Right lobe of liver (tissue), 6 donors: ENCODE measurements around the gene IL24. TPM values are rescaled to one million over a fixed set of nuclear protein-coding genes. Genes with fewer than 3 reads are reported as not detected.

Source experiments
- ATAC-seq, 4 donors: fragments of 200-7000 bp; cut with Tn5 transposase; one replicate each; pipeline ENCODE4 v1.9.1; 2020; ENCODE audit warnings: mild to moderate bottlenecking in 4 of 4, moderate library complexity in 4 of 4
- DNase-seq, 3 donors: peaks; one replicate each; pipeline ENCODE4 v3.0.0-alpha.2; 2020
- H3K27ac ChIP-seq, 3 donors: fragments of 200-600 bp; one replicate each; pipeline ENCODE4 v1.8.0; 2022
- H3K27me3 ChIP-seq, 2 donors: fragments of 200-600 bp; one replicate each; pipeline ENCODE4 v1.8.0; 2022
- H3K36me3 ChIP-seq, 4 donors: fragments of 200-600 bp; sonication (generic) in 1 of 4; one replicate each; pipeline versions ENCODE4 v1.5.1 to v1.8.0; 2017 to 2022; ENCODE audit warnings: control low read depth in 1 of 4
- H3K4me1 ChIP-seq, 4 donors: fragments of 200-600 bp; sonication (generic) in 1 of 4; one replicate each; pipeline versions ENCODE4 v1.5.1 to v1.8.0; 2017 to 2022; ENCODE audit warnings: control low read depth in 1 of 4
- H3K4me3 ChIP-seq, 3 donors: fragments of 200-600 bp; one replicate each; pipeline ENCODE4 v1.8.0; 2022
- H3K9me3 ChIP-seq, 4 donors: fragments of 200-600 bp; sonication (generic) in 1 of 4; one replicate each; pipeline versions ENCODE4 v1.5.1 to v1.8.0; 2017 to 2022; ENCODE audit warnings: control low read depth in 1 of 4
- POLR2A ChIP-seq: fragments of 450-650 bp; IDR thresholded peaks from one replicate; pipeline ENCODE4 v1.6.1; 2017; ENCODE audit warnings: antibody characterized with exemption, mild to moderate bottlenecking
- WGBS: methylation state at CpG from one replicate; pipeline ENCODE4 v1.1.6; 2018; ENCODE audit warnings: low coverage, low lambda C conversion rate; ENCODE audit not compliant: insufficient coverage; ENCODE audit errors: missing lambda C conversion rate; 5-methylcytosine and 5-hydroxymethylcytosine counted together
- intact Hi-C, 2 donors: fragments of 100-400 bp; cut with DNase I; formaldehyde crosslinking; loops; one replicate each; pipeline versions ENCODE4 v1.11.2 to v1.14.1; 2022
- total RNA-seq, 6 experiments: library from RNA; depleted of rRNA in 2 of 6; stranded (reverse); fragments of >200 nt in 2 of 6; fragmentation: NEBNext Ultra II Directional in 3 of 6; extraction: Animal tissue kit (Norgen Biotek cat#: 25700) in 3 of 6; gene quantifications; one replicate each; pipeline versions ENCODE4 v1.1.0 to v1.2.4, GENCODE V29; 2016 to 2023
- TF ChIP-seq, protein P1 (sequence below), 4 donors: fragments of 200-600 bp in 3 of 4; fragments of 450-650 bp in 1 of 4; IDR thresholded peaks; one replicate each; pipeline versions ENCODE4 v1.5.1 to v1.8.0; 2016 to 2022; ENCODE audit warnings: antibody characterized with exemption in 4 of 4, mild to moderate bottlenecking in 2 of 4
- donor health status: DM: no; HTN: yes; CAD: no.
- donor health status: DM: no; HTN: no; CAD: no.
- donor health status: DM: no; HTN: no; CAD: no.
- donor health status: DM: no; HTN: yes; CAD: no.
- donor health status: DM: no; HTN: yes; CAD: no.

IL24 gene
- total RNA-seq, 6 experiments from 2014 or later: not detected

DNA sequence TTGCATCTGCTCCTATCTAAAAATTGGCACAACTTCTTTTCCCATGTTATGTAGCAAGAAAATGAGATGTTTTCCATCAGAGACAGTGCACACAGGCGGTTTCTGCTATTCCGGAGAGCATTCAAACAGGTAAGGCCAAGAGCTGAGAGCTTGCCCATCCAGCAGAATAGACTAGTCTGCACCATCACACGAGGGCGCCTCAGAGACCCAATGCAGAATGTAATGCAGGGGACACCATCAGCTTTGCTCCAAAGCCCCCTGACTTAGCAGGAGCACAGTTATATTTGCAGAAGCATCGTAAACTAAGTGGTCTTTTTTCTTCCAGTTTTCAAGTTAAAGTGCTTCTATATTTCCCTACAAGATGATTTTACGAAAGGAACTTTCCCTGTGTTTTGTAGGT lies 4.7 kb downstream of the IL24 start:
- WGBS: 79% methylated on average over 6 of the region's 6 CpGs
- no peaks in the 10 kb centered on the region for H3K27me3 ChIP-seq
- no peak overlapping the region for H3K4me3 ChIP-seq
- DNase-seq: no peak
- no peak for ATAC-seq
- H3K9me3 ChIP-seq: no peaks in the 10 kb centered on the region
- intact Hi-C loops: no loop called here
- no peaks in the 10 kb centered on the region for H3K4me1 ChIP-seq
- TF ChIP-seq POLR2A: no peak
- TF ChIP-seq, protein P1, sequence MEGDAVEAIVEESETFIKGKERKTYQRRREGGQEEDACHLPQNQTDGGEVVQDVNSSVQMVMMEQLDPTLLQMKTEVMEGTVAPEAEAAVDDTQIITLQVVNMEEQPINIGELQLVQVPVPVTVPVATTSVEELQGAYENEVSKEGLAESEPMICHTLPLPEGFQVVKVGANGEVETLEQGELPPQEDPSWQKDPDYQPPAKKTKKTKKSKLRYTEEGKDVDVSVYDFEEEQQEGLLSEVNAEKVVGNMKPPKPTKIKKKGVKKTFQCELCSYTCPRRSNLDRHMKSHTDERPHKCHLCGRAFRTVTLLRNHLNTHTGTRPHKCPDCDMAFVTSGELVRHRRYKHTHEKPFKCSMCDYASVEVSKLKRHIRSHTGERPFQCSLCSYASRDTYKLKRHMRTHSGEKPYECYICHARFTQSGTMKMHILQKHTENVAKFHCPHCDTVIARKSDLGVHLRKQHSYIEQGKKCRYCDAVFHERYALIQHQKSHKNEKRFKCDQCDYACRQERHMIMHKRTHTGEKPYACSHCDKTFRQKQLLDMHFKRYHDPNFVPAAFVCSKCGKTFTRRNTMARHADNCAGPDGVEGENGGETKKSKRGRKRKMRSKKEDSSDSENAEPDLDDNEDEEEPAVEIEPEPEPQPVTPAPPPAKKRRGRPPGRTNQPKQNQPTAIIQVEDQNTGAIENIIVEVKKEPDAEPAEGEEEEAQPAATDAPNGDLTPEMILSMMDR (IDR thresholded peaks at IDR 0.05): no peak
- H3K27ac ChIP-seq: no peak overlapping the region
- no peaks in the 10 kb centered on the region for H3K36me3 ChIP-seq

DNA sequence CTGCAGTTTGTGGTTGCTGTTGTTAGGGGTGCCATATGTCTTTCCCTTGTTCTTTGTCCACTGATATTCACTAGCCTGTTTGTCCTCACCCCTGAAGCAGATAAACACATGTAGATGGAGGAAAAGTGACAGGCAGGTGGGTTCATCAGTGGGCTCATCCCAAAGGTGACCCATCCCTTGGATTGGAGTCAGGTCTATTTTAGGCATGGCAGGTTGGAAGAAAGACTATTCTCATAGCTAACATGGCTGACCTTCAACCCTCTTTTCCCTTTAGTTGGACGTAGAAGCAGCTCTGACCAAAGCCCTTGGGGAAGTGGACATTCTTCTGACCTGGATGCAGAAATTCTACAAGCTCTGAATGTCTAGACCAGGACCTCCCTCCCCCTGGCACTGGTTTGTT lies 5.5 kb downstream of the IL24 start:
- no peak for TF ChIP-seq POLR2A
- TF ChIP-seq, protein P1 (IDR thresholded peaks at IDR 0.05): no peak
- DNase-seq (no peak), ATAC-seq (no peak)
- no peak overlapping the region for H3K4me3 ChIP-seq
- no CpG with 5 or more reads among the region's 1 CpG for WGBS
- no peak overlapping the region for H3K27ac ChIP-seq
- peaks cover 0 to 5% (median 0%) of the 10 kb centered on the region in 4 donors for H3K4me1 ChIP-seq
- H3K9me3 ChIP-seq: no peaks in the 10 kb centered on the region
- H3K27me3 ChIP-seq: no peaks in the 10 kb centered on the region
- H3K36me3 ChIP-seq: no peaks in the 10 kb centered on the region
- intact Hi-C loops: no loop called here

DNA sequence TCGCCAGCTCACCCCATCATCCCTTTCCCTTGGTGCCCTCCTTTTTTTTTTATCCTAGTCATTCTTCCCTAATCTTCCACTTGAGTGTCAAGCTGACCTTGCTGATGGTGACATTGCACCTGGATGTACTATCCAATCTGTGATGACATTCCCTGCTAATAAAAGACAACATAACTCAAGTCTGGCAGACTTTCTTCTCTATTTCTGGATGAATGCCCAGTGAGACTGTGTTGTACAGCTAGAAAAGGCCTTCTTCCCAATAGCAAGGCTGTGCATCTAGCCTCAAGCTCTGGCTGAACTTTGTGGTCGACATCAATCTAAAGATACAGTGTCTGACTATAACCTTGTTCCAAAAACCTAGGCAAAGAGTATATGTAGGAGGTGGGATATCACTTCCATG lies 6.4 kb downstream of the IL24 start:
- DNase-seq (no peak), ATAC-seq (no peak)
- peaks cover 0 to 5% (median 0%) of the 10 kb centered on the region in 4 donors for H3K4me1 ChIP-seq
- no peaks in the 10 kb centered on the region for H3K9me3 ChIP-seq
- intact Hi-C loops: no loop called here
- H3K27me3 ChIP-seq: no peaks in the 10 kb centered on the region
- TF ChIP-seq, protein P1 (IDR thresholded peaks at IDR 0.05): no peak
- no peak overlapping the region for H3K4me3 ChIP-seq
- no peaks in the 10 kb centered on the region for H3K36me3 ChIP-seq
- no peak overlapping the region for H3K27ac ChIP-seq
- 75% methylated on average over 2 of the region's 2 CpGs for WGBS

DNA sequence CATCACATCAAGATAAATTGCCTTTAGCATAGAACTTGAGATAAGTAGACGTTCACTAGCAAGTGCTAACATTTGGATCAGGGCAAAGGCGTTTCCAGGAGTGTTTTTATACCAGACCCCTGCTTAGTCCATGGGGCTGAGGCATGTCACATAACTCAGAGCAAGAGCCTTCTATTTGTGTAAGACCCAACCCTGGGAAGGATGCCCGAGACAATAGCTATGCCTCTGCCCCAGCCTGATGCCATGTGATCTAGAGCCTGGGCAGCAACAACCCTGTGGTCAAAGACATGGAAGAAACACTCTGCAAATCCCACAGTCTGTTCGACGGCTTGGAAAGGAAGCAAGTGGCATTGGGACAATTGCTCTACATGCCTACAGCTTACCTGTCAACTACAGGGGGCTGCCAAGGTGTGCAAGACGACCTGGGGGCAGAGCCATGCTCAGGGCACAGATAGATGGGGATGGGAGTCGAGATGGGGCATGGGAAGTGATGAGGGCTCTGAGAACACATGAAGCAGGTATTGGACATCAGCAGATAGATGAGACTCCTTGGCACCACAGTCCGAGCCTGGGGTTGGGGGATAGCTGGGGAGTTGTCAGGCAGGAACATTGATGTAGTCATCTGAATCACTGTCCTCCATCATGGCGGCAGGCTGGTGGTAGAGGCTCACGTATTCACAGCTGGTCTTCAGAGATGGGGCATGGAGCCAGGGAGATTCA lies 7.3 kb downstream of the IL24 start:
- Histone ChIP-seq H3K27me3 (no peaks in the 10 kb centered on the region), H3K9me3 (no peaks in the 10 kb centered on the region), H3K27ac (no peak overlapping the region), H3K4me3 (no peak overlapping the region), H3K36me3 (no peaks in the 10 kb centered on the region), H3K4me1 (peaks cover 0 to 7% (median 0%) of the 10 kb centered on the region in 4 donors)
- ATAC-seq: no peak
- WGBS: 67% methylated on average over 9 of the region's 10 CpGs
- intact Hi-C loops: no loop called here
- no peak for TF ChIP-seq POLR2A
- TF ChIP-seq, protein P1 (IDR thresholded peaks at IDR 0.05): no peak
- DNase-seq: peak in 1 of 3 donors; percentile 23
